HG02571 (cell line): ENCODE data around the gene TJP1.
"Not testable (repeated sequence)": the region's sequence is repeated elsewhere in the genome, so short reads cannot be mapped to it uniquely, and the experiment has no call there.

Experiments used
- ATAC-seq: cut with Tn5 transposase; IDR thresholded peaks from one replicate; pipeline ENCODE4 v1.9.1; 2021; ENCODE audit warnings: mild to moderate bottlenecking, moderate library complexity; ENCODE audit not compliant: unreplicated experiment

The TJP1 gene

GRCh38 chr15:29708519-29708918 lies 113.7 kb downstream of the TJP1 start:
- ATAC-seq, result no peak

GRCh38 chr15:29704950-29705597 lies 117.2 kb downstream of the TJP1 start:
- no peak for ATAC-seq

- no peak for ATAC-seq
Measured at GRCh38 chr15:29701151-29701550, 121.1 kb downstream of the TJP1 start.

- no peak for ATAC-seq
Measured at GRCh38 chr15:29700296-29700695, 122.0 kb downstream of the TJP1 start.

GRCh38 chr15:29699791-29700190 lies 122.5 kb downstream of the TJP1 start:
- no peak for ATAC-seq

- ATAC-seq, result no peak
Measured at GRCh38 chr15:29698030-29698701, 124.1 kb downstream of the TJP1 start.

- no peak for ATAC-seq
Measured at GRCh38 chr15:29696950-29697738, 125.1 kb downstream of the TJP1 start.

GRCh38 chr15:29696506-29696905 lies 125.8 kb downstream of the TJP1 start:
- ATAC-seq, result not testable (repeated sequence)

GRCh38 chr15:29695489-29696167 lies 126.6 kb downstream of the TJP1 start:
- no peak for ATAC-seq

- ATAC-seq, result no peak
Measured at GRCh38 chr15:29693225-29693624, 129.0 kb downstream of the TJP1 start.

GRCh38 chr15:29692527-29692926 lies 129.7 kb downstream of the TJP1 start:
- ATAC-seq, result no peak

GRCh38 chr15:29690765-29691475 lies 131.3 kb downstream of the TJP1 start:
- ATAC-seq, result no peak

- no peak for ATAC-seq
Measured at GRCh38 chr15:29689287-29689986, 132.8 kb downstream of the TJP1 start.

GRCh38 chr15:29688506-29689286 lies 133.6 kb downstream of the TJP1 start:
- no peak for ATAC-seq

GRCh38 chr15:29687939-29688505 lies 134.2 kb downstream of the TJP1 start:
- ATAC-seq, result no peak

- ATAC-seq, result no peak
Measured at GRCh38 chr15:29687204-29687815, 135.0 kb downstream of the TJP1 start.

GRCh38 chr15:29686445-29687203 lies 135.6 kb downstream of the TJP1 start:
- no peak for ATAC-seq

- no peak for ATAC-seq
Measured at GRCh38 chr15:29686079-29686425, 136.2 kb downstream of the TJP1 start.
